Chondrocyte (in vitro differentiated cells): Measurements from ENCODE around the gene TMEM151A. TPM values are rescaled to one million over a fixed set of nuclear protein-coding genes. Genes with fewer than 3 reads are reported as not detected.
A peak's percentile ranks its signal among the peaks of the same experiment; 100 is the strongest.

Experiments
- DNase-seq: peaks from one replicate; pipeline ENCODE4 v3.0.0; 2021; ENCODE audit warnings: mixed read lengths, low spot score
- H3K27ac Mint-ChIP-seq: one replicate; pipeline ENCODE4 v1.8.0; 2021; ENCODE audit warnings: mild to moderate bottlenecking, moderate library complexity, mixed read lengths; ENCODE audit not compliant: unreplicated experiment
- H3K27me3 Mint-ChIP-seq: 2 replicates; pipeline ENCODE4 v1.8.0; 2021; ENCODE audit warnings: low read depth, mixed read lengths
- H3K36me3 Mint-ChIP-seq: 2 replicates; pipeline ENCODE4 v1.8.0; 2021; ENCODE audit warnings: low read depth, mixed read lengths
- H3K4me1 Mint-ChIP-seq: 2 replicates; pipeline ENCODE4 v1.8.0; 2021; ENCODE audit warnings: low read depth, mild to moderate bottlenecking, mixed read lengths
- H3K4me3 Mint-ChIP-seq: one replicate; pipeline ENCODE4 v1.8.0; 2021; ENCODE audit warnings: mild to moderate bottlenecking, moderate library complexity, mixed read lengths; ENCODE audit not compliant: unreplicated experiment
- H3K9me3 Mint-ChIP-seq: 2 replicates; pipeline ENCODE4 v1.8.0; 2021; ENCODE audit warnings: low read depth, mixed read lengths
- CTCF ChIP-seq: fragments of 200-600 bp; sonication (generic); IDR thresholded peaks from 2 replicates; pipeline ENCODE4 v1.5.0; 2021; ENCODE audit warnings: antibody characterized with exemption, mild to moderate bottlenecking, moderate library complexity
- total RNA-seq: library from RNA; stranded (reverse); gene quantifications from 3 replicates; pipeline ENCODE4 v1.2.1, GENCODE V29; 2021

TMEM151A gene
- total RNA-seq, 1 donor from 2014 or later = 4.7 TPM

- Mint-ChIP-seq H3K9me3 (no peaks in the 10 kb centered on the region), H3K27ac (no peak overlapping the region), H3K36me3 (peaks cover 3% of the 10 kb centered on the region), H3K4me1 (peaks cover 26% of the 10 kb centered on the region), H3K4me3 (peak overlapping the region; percentile 52), H3K27me3 (peaks cover 5% of the 10 kb centered on the region)
- no peak for TF ChIP-seq CTCF
- no peak for DNase-seq
Observed at GRCh38 chr11:66292543-66293332, 1.0 kb downstream of the TMEM151A start.

GRCh38 chr11:66293352-66293751 is 1.7 kb downstream of the TMEM151A start:
- no peak for DNase-seq
- H3K4me1 Mint-ChIP-seq = peaks cover 19% of the 10 kb centered on the region
- no peak for TF ChIP-seq CTCF
- peak overlapping the region; percentile 14 for H3K4me3 Mint-ChIP-seq
- no peaks in the 10 kb centered on the region for H3K9me3 Mint-ChIP-seq
- H3K27me3 Mint-ChIP-seq = peaks cover 5% of the 10 kb centered on the region
- peaks cover 3% of the 10 kb centered on the region for H3K36me3 Mint-ChIP-seq
- no peak overlapping the region for H3K27ac Mint-ChIP-seq

- H3K4me1 Mint-ChIP-seq = peaks cover 19% of the 10 kb centered on the region
- H3K36me3 Mint-ChIP-seq = peaks cover 3% of the 10 kb centered on the region
- no peak overlapping the region for H3K27ac Mint-ChIP-seq
- peaks cover 5% of the 10 kb centered on the region for H3K27me3 Mint-ChIP-seq
- no peak for TF ChIP-seq CTCF
- no peaks in the 10 kb centered on the region for H3K9me3 Mint-ChIP-seq
- no peak for DNase-seq
- H3K4me3 Mint-ChIP-seq = no peak overlapping the region
Observed at GRCh38 chr11:66293777-66294625, 2.3 kb downstream of the TMEM151A start.

- H3K4me3 Mint-ChIP-seq = no peak overlapping the region
- no peak for TF ChIP-seq CTCF
Observed at GRCh38 chr11:66294626-66295620, 3.2 kb downstream of the TMEM151A start.

More at GRCh38 chr11:66294626-66295620, 3.2 kb downstream of the TMEM151A start:
- Mint-ChIP-seq H3K9me3 (no peaks in the 10 kb centered on the region), H3K27me3 (peaks cover 5% of the 10 kb centered on the region), H3K4me1 (peaks cover 14% of the 10 kb centered on the region), H3K27ac (no peak overlapping the region), H3K36me3 (peaks cover 3% of the 10 kb centered on the region)
- DNase-seq = no peak
